Stimulated activated CD8-positive, alpha-beta memory T cell treated with anti-CD3 and anti-CD28 coated beads, Interleukin-4, amount 100 ng/mL, for 1 hour (primary cell): Measurements from ENCODE around the gene CCDC97.

Experiments
- DNase-seq, 2 donors: peaks; one replicate each; pipeline ENCODE4 v3.0.0-alpha.2; 2020; ENCODE audit warnings: low read depth in 2 of 2, low spot score in 1 of 2

The CCDC97 gene

GRCh38 chr19:41298348-41298964 is 11.5 kb upstream of the CCDC97 start:
- DNase-seq = no peak

GRCh38 chr19:41299046-41299754 is 10.8 kb upstream of the CCDC97 start:
- no peak for DNase-seq

- no peak for DNase-seq
Measured at GRCh38 chr19:41299755-41300089, 10.2 kb upstream of the CCDC97 start.

GRCh38 chr19:41300555-41300954 is 9.4 kb upstream of the CCDC97 start:
- DNase-seq = no peak

GRCh38 chr19:41302624-41303351 is 7.2 kb upstream of the CCDC97 start:
- peak; percentile 36 to 43 for DNase-seq

GRCh38 chr19:41303954-41304353 is 6.0 kb upstream of the CCDC97 start:
- DNase-seq = no peak

GRCh38 chr19:41304706-41305483 is 5.1 kb upstream of the CCDC97 start:
- DNase-seq = no peak

- DNase-seq = no peak
Measured at GRCh38 chr19:41305927-41306793, 3.8 kb upstream of the CCDC97 start.

GRCh38 chr19:41307090-41307875 is 2.7 kb upstream of the CCDC97 start:
- no peak for DNase-seq

GRCh38 chr19:41307954-41308449 is 2.0 kb upstream of the CCDC97 start:
- DNase-seq = no peak

GRCh38 chr19:41308450-41309179 is 1.4 kb upstream of the CCDC97 start:
- peak; percentile 93 to 97 for DNase-seq

- DNase-seq = no peak
Measured at GRCh38 chr19:41309180-41310032, 566 bp upstream of the CCDC97 start.

GRCh38 chr19:41311072-41311471 is 1.1 kb downstream of the CCDC97 start:
- DNase-seq = no peak

- no peak for DNase-seq
Measured at GRCh38 chr19:41311613-41312012, 1.6 kb downstream of the CCDC97 start.

- no peak for DNase-seq
Measured at GRCh38 chr19:41316306-41316920, 6.4 kb downstream of the CCDC97 start.

GRCh38 chr19:41318696-41319499 is 8.9 kb downstream of the CCDC97 start:
- DNase-seq = no peak
